ENCODE data around the gene ELK4.

ELK4 gene

DNA sequence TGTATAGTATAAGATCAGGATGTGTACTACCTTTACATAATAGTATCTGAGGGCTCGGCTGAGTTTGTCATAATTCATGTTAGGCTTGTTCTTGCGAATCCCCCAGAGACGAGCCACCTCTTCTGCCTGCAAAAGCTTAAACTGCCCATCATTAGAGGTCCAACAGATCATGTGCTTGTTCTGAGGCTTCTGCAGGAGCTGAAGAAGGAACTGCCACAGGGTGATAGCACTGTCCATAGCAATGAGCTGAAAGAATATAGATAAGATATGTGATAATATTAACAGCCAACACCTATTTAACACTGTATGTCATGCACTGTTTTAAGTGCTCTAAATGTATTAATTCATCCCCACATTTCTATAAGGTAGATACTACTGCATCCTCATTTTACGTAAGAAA is 8.2 kb downstream of the ELK4 start:
- Histone ChIP-seq H3K9me3 (ENCODE audit: control insufficient read depth, low read length) (no peaks in the 10 kb centered on the region), H2AFZ (no peak overlapping the region), H3K79me2 (peaks cover 11% of the 10 kb centered on the region)

DNA sequence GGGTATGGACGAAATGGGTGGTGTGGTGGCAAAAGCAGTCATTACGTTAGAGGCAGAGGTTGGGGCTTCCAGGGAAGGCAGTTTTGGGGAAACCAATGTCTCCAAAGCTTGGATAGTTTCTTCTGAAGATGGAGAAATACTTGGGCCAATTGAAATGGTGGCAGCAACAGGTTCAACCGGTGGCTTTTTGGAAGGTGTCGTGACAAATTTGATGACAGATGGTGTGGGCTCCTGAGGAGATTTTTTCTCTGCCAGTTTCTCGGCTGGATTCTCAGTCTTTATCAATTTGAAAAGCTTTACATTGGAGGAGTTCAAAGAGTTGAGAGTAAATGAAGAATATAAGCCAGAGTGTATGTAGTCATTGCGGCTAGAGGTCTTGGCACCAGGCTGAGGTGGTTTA is 11.5 kb downstream of the ELK4 start:
- no peak overlapping the region for H3K4me3 ChIP-seq (ENCODE audit: low read depth, low read length)
- H3K27me3 ChIP-seq (ENCODE audit: control insufficient read depth, insufficient read depth, low read length): no peaks in the 10 kb centered on the region
- no peaks in the 10 kb centered on the region for H3K36me3 ChIP-seq (ENCODE audit: control insufficient read depth, insufficient read depth, low read length)
- no peak overlapping the region for H3K4me2 ChIP-seq (ENCODE audit: low read length)
- H3K9ac ChIP-seq: no peak overlapping the region
- H2AFZ ChIP-seq: no peak overlapping the region
- H3K4me1 ChIP-seq: no peaks in the 10 kb centered on the region
- no peak overlapping the region for H3K27ac ChIP-seq
- H3K9me3 ChIP-seq (ENCODE audit: control insufficient read depth, low read length): no peaks in the 10 kb centered on the region
- TF ChIP-seq, protein P1, sequence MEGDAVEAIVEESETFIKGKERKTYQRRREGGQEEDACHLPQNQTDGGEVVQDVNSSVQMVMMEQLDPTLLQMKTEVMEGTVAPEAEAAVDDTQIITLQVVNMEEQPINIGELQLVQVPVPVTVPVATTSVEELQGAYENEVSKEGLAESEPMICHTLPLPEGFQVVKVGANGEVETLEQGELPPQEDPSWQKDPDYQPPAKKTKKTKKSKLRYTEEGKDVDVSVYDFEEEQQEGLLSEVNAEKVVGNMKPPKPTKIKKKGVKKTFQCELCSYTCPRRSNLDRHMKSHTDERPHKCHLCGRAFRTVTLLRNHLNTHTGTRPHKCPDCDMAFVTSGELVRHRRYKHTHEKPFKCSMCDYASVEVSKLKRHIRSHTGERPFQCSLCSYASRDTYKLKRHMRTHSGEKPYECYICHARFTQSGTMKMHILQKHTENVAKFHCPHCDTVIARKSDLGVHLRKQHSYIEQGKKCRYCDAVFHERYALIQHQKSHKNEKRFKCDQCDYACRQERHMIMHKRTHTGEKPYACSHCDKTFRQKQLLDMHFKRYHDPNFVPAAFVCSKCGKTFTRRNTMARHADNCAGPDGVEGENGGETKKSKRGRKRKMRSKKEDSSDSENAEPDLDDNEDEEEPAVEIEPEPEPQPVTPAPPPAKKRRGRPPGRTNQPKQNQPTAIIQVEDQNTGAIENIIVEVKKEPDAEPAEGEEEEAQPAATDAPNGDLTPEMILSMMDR (IDR thresholded peaks at IDR 0.05): no peak
- no peaks in the 10 kb centered on the region for H3K79me2 ChIP-seq

More for the DNA sequence above, 8.2 kb downstream of the ELK4 start:
- no peak overlapping the region for H3K4me3 ChIP-seq (ENCODE audit: low read depth, low read length)
- H3K4me1 ChIP-seq: no peaks in the 10 kb centered on the region
- no peak overlapping the region for H3K9ac ChIP-seq
- no peak overlapping the region for H3K4me2 ChIP-seq (ENCODE audit: low read length)
- no peaks in the 10 kb centered on the region for H3K36me3 ChIP-seq (ENCODE audit: control insufficient read depth, insufficient read depth, low read length)
- TF ChIP-seq, protein P1 (IDR thresholded peaks at IDR 0.05): no peak
- H3K27ac ChIP-seq: no peak overlapping the region
- H3K27me3 ChIP-seq (ENCODE audit: control insufficient read depth, insufficient read depth, low read length): no peaks in the 10 kb centered on the region

DNA sequence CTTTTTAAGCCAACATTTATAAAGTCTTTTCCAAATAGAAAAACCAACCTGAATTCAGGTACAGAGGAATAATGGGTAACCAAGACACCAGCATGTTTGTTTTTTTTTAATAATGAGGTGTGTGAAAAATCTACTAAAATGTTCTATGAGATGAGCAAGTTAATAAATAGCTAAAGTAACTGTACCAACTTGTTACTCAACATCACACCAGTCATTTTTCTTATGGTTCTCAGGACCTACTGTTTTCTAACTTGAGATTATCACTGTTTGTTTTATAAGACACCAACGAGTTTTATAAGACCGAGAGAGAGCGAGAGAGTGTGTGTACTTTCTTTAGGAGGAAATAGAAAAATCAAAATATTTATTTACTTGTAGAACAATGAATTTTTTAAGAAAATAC is 12.4 kb downstream of the ELK4 start:
- no peaks in the 10 kb centered on the region for H3K4me1 ChIP-seq
- TF ChIP-seq, protein P1 (IDR thresholded peaks at IDR 0.05): no peak
- no peak overlapping the region for H3K27ac ChIP-seq
- H3K79me2 ChIP-seq: no peaks in the 10 kb centered on the region
- no peak overlapping the region for H2AFZ ChIP-seq
- H3K36me3 ChIP-seq (ENCODE audit: control insufficient read depth, insufficient read depth, low read length): no peaks in the 10 kb centered on the region
- no peak overlapping the region for H3K4me3 ChIP-seq (ENCODE audit: low read depth, low read length)
- no peak overlapping the region for H3K9ac ChIP-seq
- no peak overlapping the region for H3K4me2 ChIP-seq (ENCODE audit: low read length)
- no peaks in the 10 kb centered on the region for H3K27me3 ChIP-seq (ENCODE audit: control insufficient read depth, insufficient read depth, low read length)
- H3K9me3 ChIP-seq (ENCODE audit: control insufficient read depth, low read length): no peaks in the 10 kb centered on the region

DNA sequence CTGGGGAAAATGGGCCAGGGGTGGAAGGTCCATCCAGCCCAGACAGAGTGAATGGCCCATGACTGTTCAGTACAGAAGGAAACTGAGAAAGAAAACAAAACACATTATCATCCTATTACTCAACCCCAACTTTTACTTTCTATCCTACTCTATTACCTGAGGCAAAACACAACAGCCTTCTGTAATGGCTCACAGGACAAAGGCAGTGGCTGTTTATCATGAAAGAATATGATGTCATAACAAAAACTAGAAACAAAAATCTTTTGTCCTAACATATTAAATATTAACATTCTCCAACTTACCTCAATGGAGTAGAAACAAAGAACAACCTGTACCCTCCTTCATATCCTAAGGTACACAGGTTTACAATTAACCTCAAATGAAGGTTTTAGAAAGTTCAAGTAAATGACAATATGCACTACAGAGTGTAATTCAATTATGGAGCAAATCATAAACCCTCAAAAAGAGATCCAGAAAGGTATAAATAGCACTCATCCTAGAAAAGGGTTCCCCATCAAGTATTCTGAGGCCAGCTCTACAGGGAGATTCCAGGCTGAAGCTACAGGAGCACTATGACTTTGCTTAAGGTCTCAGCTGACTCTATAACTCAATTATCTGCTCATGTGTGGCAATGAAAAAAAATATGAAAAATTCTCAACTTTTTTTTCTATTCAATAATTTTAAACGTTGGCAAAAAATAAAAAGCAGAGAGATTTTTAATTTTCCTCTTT is 15.1 kb downstream of the ELK4 start:
- Histone ChIP-seq H2AFZ (no peak overlapping the region), H3K27me3 (ENCODE audit: control insufficient read depth, insufficient read depth, low read length) (no peaks in the 10 kb centered on the region), H3K4me3 (ENCODE audit: low read depth, low read length) (no peak overlapping the region), H3K9ac (no peak overlapping the region), H3K9me3 (ENCODE audit: control insufficient read depth, low read length) (no peaks in the 10 kb centered on the region), H3K4me1 (no peaks in the 10 kb centered on the region), H3K36me3 (ENCODE audit: control insufficient read depth, insufficient read depth, low read length) (no peaks in the 10 kb centered on the region), H3K4me2 (ENCODE audit: low read length) (no peak overlapping the region), H3K79me2 (no peaks in the 10 kb centered on the region), H3K27ac (no peak overlapping the region)
- TF ChIP-seq, protein P1 (IDR thresholded peaks at IDR 0.05): no peak

DNA sequence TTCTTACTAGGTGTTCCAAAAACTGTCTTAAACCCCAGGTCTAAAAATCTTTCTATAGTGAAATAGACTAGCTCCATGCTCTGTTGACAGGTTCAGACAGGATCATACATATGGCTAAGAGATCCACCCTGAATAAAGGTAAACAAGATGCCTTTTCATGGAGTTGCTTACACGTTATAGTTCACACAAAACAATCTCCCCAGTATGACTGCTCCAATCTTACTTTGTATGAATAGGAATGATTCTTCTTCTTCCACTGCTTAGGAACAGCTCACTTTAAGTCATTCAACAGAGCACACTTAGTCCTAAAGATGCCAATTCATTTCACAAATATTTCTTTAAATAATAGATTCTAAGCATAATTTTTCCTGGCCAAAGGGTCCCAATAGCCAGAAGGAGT is 16.0 kb downstream of the ELK4 start:
- H3K4me1 ChIP-seq: no peaks in the 10 kb centered on the region
- H3K4me3 ChIP-seq (ENCODE audit: low read depth, low read length): no peak overlapping the region
- H3K27me3 ChIP-seq (ENCODE audit: control insufficient read depth, insufficient read depth, low read length): no peaks in the 10 kb centered on the region
- H3K79me2 ChIP-seq: no peaks in the 10 kb centered on the region
- H3K27ac ChIP-seq: no peak overlapping the region
- H3K4me2 ChIP-seq (ENCODE audit: low read length): no peak overlapping the region
- H2AFZ ChIP-seq: no peak overlapping the region
- no peak overlapping the region for H3K9ac ChIP-seq
- no peaks in the 10 kb centered on the region for H3K9me3 ChIP-seq (ENCODE audit: control insufficient read depth, low read length)
- TF ChIP-seq, protein P1 (IDR thresholded peaks at IDR 0.05): no peak
- H3K36me3 ChIP-seq (ENCODE audit: control insufficient read depth, insufficient read depth, low read length): no peaks in the 10 kb centered on the region
